ENCODE data around the gene PLP2. TPM values are rescaled to one million over a fixed set of nuclear protein-coding genes. Genes with fewer than 3 reads are reported as not detected.

Gene PLP2
- total and polyA plus RNA-seq, 2 of the 13 experiments (the other 11 are each of a cell fraction or from before 2014, with no cell fraction given): 0.40 to 3.6 TPM

DNA sequence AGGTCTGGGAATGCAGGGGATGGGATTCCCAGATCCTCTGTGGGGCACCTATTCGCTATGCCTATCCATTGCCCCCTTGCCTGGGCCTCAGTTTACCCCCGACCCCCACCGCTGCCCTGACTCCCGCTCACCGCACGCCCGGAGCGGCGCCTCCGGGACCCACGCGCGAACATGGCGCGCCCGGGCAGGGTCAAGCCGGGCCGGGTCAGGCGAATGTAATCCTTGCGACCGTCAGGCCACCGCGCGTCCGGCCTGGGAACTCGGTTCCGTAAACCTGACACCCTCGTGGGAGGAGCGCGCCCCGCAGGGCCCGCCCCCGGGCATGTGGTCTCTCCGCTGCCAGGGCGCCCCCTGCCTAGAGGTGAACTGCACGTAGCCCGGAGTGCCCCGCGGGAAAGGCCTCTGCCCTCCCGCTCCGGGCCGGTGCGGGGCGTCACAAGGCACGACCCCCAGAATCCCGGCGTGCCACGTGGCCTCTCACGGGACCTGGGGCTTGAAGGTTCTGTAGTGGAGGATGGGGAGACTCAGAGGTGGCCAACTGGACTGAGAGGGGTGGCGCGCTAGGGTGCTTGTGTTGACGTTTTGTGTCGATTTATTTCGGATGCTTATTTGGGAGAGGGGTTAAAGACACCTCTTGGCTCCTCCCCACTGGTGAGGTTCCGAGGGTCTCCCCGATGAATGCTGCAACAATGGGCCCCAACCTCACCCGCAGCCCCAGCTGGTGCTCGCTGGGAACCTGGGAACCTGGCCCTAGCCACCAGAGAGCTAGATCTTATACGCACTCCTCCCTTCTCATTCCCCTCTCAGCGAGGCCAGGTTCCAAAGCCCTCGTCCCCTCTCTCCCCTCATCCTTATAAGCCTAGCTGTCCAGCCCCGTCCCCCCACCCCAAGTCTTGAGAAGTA, 14.7 kb downstream of the PLP2 start, which contains the start of gene PRICKLE3 (continued):
- TF ChIP-seq, protein P1, sequence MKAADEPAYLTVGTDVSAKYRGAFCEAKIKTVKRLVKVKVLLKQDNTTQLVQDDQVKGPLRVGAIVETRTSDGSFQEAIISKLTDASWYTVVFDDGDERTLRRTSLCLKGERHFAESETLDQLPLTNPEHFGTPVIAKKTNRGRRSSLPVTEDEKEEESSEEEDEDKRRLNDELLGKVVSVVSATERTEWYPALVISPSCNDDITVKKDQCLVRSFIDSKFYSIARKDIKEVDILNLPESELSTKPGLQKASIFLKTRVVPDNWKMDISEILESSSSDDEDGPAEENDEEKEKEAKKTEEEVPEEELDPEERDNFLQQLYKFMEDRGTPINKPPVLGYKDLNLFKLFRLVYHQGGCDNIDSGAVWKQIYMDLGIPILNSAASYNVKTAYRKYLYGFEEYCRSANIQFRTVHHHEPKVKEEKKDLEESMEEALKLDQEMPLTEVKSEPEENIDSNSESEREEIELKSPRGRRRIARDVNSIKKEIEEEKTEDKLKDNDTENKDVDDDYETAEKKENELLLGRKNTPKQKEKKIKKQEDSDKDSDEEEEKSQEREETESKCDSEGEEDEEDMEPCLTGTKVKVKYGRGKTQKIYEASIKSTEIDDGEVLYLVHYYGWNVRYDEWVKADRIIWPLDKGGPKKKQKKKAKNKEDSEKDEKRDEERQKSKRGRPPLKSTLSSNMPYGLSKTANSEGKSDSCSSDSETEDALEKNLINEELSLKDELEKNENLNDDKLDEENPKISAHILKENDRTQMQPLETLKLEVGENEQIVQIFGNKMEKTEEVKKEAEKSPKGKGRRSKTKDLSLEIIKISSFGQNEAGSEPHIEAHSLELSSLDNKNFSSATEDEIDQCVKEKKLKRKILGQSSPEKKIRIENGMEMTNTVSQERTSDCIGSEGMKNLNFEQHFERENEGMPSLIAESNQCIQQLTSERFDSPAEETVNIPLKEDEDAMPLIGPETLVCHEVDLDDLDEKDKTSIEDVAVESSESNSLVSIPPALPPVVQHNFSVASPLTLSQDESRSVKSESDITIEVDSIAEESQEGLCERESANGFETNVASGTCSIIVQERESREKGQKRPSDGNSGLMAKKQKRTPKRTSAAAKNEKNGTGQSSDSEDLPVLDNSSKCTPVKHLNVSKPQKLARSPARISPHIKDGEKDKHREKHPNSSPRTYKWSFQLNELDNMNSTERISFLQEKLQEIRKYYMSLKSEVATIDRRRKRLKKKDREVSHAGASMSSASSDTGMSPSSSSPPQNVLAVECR (CRISPR knock-in tag; IDR thresholded peaks at IDR 0.05; ENCODE audit: borderline replicate concordance): peak; percentile 82; the same call in 1 of the 2 replicates
- TF ChIP-seq TCF7 (IDR thresholded peaks at IDR 0.05; ENCODE audit: low read depth) (no peak), CBFB (CRISPR knock-in tag; IDR thresholded peaks at IDR 0.05) (no peak), ZNF354B (CRISPR knock-in tag; IDR thresholded peaks at IDR 0.05) (no peak), ZNF547 (CRISPR knock-in tag; IDR thresholded peaks at IDR 0.05) (no peak), ZNF260 (CRISPR knock-in tag; IDR thresholded peaks at IDR 0.05; ENCODE audit: borderline replicate concordance, low read depth) (no peak), HOXA7 (CRISPR knock-in tag; IDR thresholded peaks at IDR 0.05) (no peak), FOXK1 (CRISPR knock-in tag; IDR thresholded peaks at IDR 0.05; ENCODE audit: borderline replicate concordance, low read depth) (no peak), EEA1 (CRISPR knock-in tag; IDR thresholded peaks at IDR 0.05; ENCODE audit: borderline replicate concordance) (no peak), ZNF777 (CRISPR knock-in tag; IDR thresholded peaks at IDR 0.05) (no peak), EZH2 (conservative IDR thresholded peaks at IDR 0.05; ENCODE audit: low read depth, low read length) (no peak), BORCS8-MEF2B (CRISPR knock-in tag; IDR thresholded peaks at IDR 0.05) (no peak), SUZ12 (IDR thresholded peaks at IDR 0.05; ENCODE audit: low read depth, low read length) (no peak), ZNF430 (CRISPR knock-in tag; IDR thresholded peaks at IDR 0.05) (0 out of 2 replicates have a peak, but pooled peaks have one; percentile 26), NONO (IDR thresholded peaks at IDR 0.05) (no peak), NONO (CRISPR knock-in tag; conservative IDR thresholded peaks at IDR 0.05) (peak; percentile 84), RAD21 (CRISPR knock-in tag; IDR thresholded peaks at IDR 0.05) (peak; percentile 48; the same call in 1 of the 2 replicates), NFRKB (IDR thresholded peaks at IDR 0.05) (no peak), HDAC2 (CRISPR knock-in tag; IDR thresholded peaks at IDR 0.05) (peak; percentile 44; the same call in 1 of the 2 replicates), SMC3 (IDR thresholded peaks at IDR 0.05; ENCODE audit: low read length) (no peak)
- TF ChIP-seq, protein P2, sequence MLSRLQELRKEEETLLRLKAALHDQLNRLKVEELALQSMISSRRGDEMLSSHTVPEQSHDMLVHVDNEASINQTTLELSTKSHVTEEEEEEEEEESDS (CRISPR knock-in tag; IDR thresholded peaks at IDR 0.05; ENCODE audit: borderline replicate concordance): no peak
- TF ChIP-seq, protein P3, sequence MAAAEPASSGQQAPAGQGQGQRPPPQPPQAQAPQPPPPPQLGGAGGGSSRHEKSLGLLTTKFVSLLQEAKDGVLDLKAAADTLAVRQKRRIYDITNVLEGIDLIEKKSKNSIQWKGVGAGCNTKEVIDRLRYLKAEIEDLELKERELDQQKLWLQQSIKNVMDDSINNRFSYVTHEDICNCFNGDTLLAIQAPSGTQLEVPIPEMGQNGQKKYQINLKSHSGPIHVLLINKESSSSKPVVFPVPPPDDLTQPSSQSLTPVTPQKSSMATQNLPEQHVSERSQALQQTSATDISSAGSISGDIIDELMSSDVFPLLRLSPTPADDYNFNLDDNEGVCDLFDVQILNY (CRISPR knock-in tag; conservative IDR thresholded peaks at IDR 0.05): no peak
- TF ChIP-seq, protein P4, sequence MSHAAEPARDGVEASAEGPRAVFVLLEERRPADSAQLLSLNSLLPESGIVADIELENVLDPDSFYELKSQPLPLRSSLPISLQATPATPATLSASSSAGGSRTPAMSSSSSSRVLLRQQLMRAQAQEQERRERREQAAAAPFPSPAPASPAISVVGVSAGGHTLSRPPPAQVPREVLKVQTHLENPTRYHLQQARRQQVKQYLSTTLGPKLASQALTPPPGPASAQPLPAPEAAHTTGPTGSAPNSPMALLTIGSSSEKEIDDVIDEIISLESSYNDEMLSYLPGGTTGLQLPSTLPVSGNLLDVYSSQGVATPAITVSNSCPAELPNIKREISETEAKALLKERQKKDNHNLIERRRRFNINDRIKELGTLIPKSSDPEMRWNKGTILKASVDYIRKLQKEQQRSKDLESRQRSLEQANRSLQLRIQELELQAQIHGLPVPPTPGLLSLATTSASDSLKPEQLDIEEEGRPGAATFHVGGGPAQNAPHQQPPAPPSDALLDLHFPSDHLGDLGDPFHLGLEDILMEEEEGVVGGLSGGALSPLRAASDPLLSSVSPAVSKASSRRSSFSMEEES (CRISPR knock-in tag; IDR thresholded peaks at IDR 0.05): no peak
- TF ChIP-seq, protein P5, sequence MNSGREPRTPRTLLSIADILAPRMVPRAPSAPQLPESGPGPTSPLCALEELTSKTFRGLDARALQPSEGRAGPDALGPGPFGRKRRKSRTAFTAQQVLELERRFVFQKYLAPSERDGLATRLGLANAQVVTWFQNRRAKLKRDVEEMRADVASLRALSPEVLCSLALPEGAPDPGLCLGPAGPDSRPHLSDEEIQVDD (CRISPR knock-in tag; IDR thresholded peaks at IDR 0.05; ENCODE audit: borderline replicate concordance): no peak
